Activated naive CD8-positive, alpha-beta T cell (primary cell): ENCODE results near the gene S100A2.
A peak's percentile ranks its signal among the peaks of the same experiment; 100 is the strongest.

Source experiments
- H3K27ac Mint-ChIP-seq: one replicate; pipeline ENCODE4 v1.8.0; 2021; ENCODE audit warnings: mixed read lengths
- H3K27me3 Mint-ChIP-seq: one replicate; pipeline ENCODE4 v1.8.0; 2021; ENCODE audit warnings: mixed read lengths
- H3K36me3 Mint-ChIP-seq: one replicate; pipeline ENCODE4 v1.8.0; 2021; ENCODE audit warnings: mixed read lengths
- H3K4me1 Mint-ChIP-seq: one replicate; pipeline ENCODE4 v1.8.0; 2021; ENCODE audit warnings: low read depth, mixed read lengths
- H3K4me3 Mint-ChIP-seq: one replicate; pipeline ENCODE4 v1.8.0; 2021; ENCODE audit warnings: mild to moderate bottlenecking, mixed read lengths
- H3K9me3 Mint-ChIP-seq: one replicate; pipeline ENCODE4 v1.8.0; 2021; ENCODE audit warnings: low read depth, mixed read lengths

The S100A2 gene

GRCh38 chr1:153565529-153566374, at the start of gene S100A2:
Gene S100A2 (minus strand): TSS chr1:153565844. CDS start chr1:153563877, 1,967 bp downstream.
- peak within 1 kb of the TSS; percentile 99 for H3K27ac Mint-ChIP-seq
- H3K4me1 Mint-ChIP-seq, result peaks cover 30% of the 10 kb centered on the region
- H3K4me3 Mint-ChIP-seq, result peak within 1 kb of the TSS; percentile 78
- H3K9me3 Mint-ChIP-seq, result no peaks in the 10 kb centered on the region
- H3K27me3 Mint-ChIP-seq, result no peaks in the 10 kb centered on the region
- H3K36me3 Mint-ChIP-seq, result no peaks in the 10 kb centered on the region

- Mint-ChIP-seq H3K27me3 (no peaks in the 10 kb centered on the region), H3K9me3 (no peaks in the 10 kb centered on the region), H3K4me3 (no peak overlapping the region), H3K36me3 (no peaks in the 10 kb centered on the region), H3K27ac (no peak overlapping the region), H3K4me1 (no peaks in the 10 kb centered on the region)
Measured at GRCh38 chr1:153615406-153615805, 49.8 kb upstream of the S100A2 start.

- H3K27ac Mint-ChIP-seq, result no peak overlapping the region
- H3K9me3 Mint-ChIP-seq, result no peaks in the 10 kb centered on the region
- H3K4me1 Mint-ChIP-seq, result no peaks in the 10 kb centered on the region
- H3K4me3 Mint-ChIP-seq, result no peak overlapping the region
- H3K36me3 Mint-ChIP-seq, result no peaks in the 10 kb centered on the region
- H3K27me3 Mint-ChIP-seq, result no peaks in the 10 kb centered on the region
Measured at GRCh38 chr1:153614906-153615305, 49.3 kb upstream of the S100A2 start.

- H3K27ac Mint-ChIP-seq, result no peak overlapping the region
- H3K4me3 Mint-ChIP-seq, result no peak overlapping the region
- no peaks in the 10 kb centered on the region for H3K36me3 Mint-ChIP-seq
Measured at GRCh38 chr1:153614189-153614900, 48.7 kb upstream of the S100A2 start.

GRCh38 chr1:153613406-153613805, 47.8 kb upstream of the S100A2 start:
- Mint-ChIP-seq H3K4me3 (no peak overlapping the region), H3K27ac (no peak overlapping the region), H3K36me3 (no peaks in the 10 kb centered on the region), H3K4me1 (no peaks in the 10 kb centered on the region), H3K27me3 (no peaks in the 10 kb centered on the region), H3K9me3 (no peaks in the 10 kb centered on the region)

More at GRCh38 chr1:153614189-153614900, 48.7 kb upstream of the S100A2 start:
- H3K27me3 Mint-ChIP-seq, result no peaks in the 10 kb centered on the region
- no peaks in the 10 kb centered on the region for H3K4me1 Mint-ChIP-seq
- H3K9me3 Mint-ChIP-seq, result no peaks in the 10 kb centered on the region

- no peaks in the 10 kb centered on the region for H3K36me3 Mint-ChIP-seq
- H3K4me1 Mint-ChIP-seq, result no peaks in the 10 kb centered on the region
- no peak within 1 kb of the TSS for H3K27ac Mint-ChIP-seq
- no peaks in the 10 kb centered on the region for H3K9me3 Mint-ChIP-seq
- H3K27me3 Mint-ChIP-seq, result no peaks in the 10 kb centered on the region
- no peak within 1 kb of the TSS for H3K4me3 Mint-ChIP-seq
Measured at GRCh38 chr1:153612755-153613331, 47.2 kb upstream of the S100A2 start, which contains the start of gene S100A16. Gene S100A16 (minus strand): TSS chr1:153613137. CDS start chr1:153608151, 4,986 bp downstream.

GRCh38 chr1:153612111-153612754, 46.6 kb upstream of the S100A2 start:
- no peaks in the 10 kb centered on the region for H3K9me3 Mint-ChIP-seq
- H3K27ac Mint-ChIP-seq, result no peak overlapping the region
- H3K36me3 Mint-ChIP-seq, result no peaks in the 10 kb centered on the region
- H3K4me1 Mint-ChIP-seq, result no peaks in the 10 kb centered on the region
- H3K4me3 Mint-ChIP-seq, result no peak overlapping the region
- H3K27me3 Mint-ChIP-seq, result no peaks in the 10 kb centered on the region

- Mint-ChIP-seq H3K4me3 (no peak overlapping the region), H3K4me1 (no peaks in the 10 kb centered on the region), H3K9me3 (no peaks in the 10 kb centered on the region), H3K27ac (no peak overlapping the region), H3K36me3 (no peaks in the 10 kb centered on the region), H3K27me3 (no peaks in the 10 kb centered on the region)
Measured at GRCh38 chr1:153611356-153611755, 45.7 kb upstream of the S100A2 start.

- no peaks in the 10 kb centered on the region for H3K36me3 Mint-ChIP-seq
- no peak overlapping the region for H3K4me3 Mint-ChIP-seq
- no peaks in the 10 kb centered on the region for H3K4me1 Mint-ChIP-seq
- H3K27ac Mint-ChIP-seq, result no peak overlapping the region
- no peaks in the 10 kb centered on the region for H3K9me3 Mint-ChIP-seq
- no peaks in the 10 kb centered on the region for H3K27me3 Mint-ChIP-seq
Measured at GRCh38 chr1:153610811-153611301, 45.2 kb upstream of the S100A2 start.

GRCh38 chr1:153610334-153610733, 44.7 kb upstream of the S100A2 start:
- Mint-ChIP-seq H3K36me3 (no peaks in the 10 kb centered on the region), H3K4me1 (no peaks in the 10 kb centered on the region), H3K9me3 (no peaks in the 10 kb centered on the region), H3K4me3 (no peak overlapping the region), H3K27me3 (no peaks in the 10 kb centered on the region), H3K27ac (no peak overlapping the region)

GRCh38 chr1:153609585-153609907, 43.9 kb upstream of the S100A2 start:
- no peak overlapping the region for H3K4me3 Mint-ChIP-seq
- H3K9me3 Mint-ChIP-seq, result no peaks in the 10 kb centered on the region
- H3K27ac Mint-ChIP-seq, result no peak overlapping the region
- no peaks in the 10 kb centered on the region for H3K27me3 Mint-ChIP-seq
- H3K4me1 Mint-ChIP-seq, result no peaks in the 10 kb centered on the region
- no peaks in the 10 kb centered on the region for H3K36me3 Mint-ChIP-seq

GRCh38 chr1:153608742-153609584, 43.3 kb upstream of the S100A2 start:
- Mint-ChIP-seq H3K27ac (no peak overlapping the region), H3K27me3 (no peaks in the 10 kb centered on the region)

GRCh38 chr1:153608089-153608682, 42.5 kb upstream of the S100A2 start:
- H3K4me3 Mint-ChIP-seq, result no peak overlapping the region
- no peaks in the 10 kb centered on the region for H3K27me3 Mint-ChIP-seq
- H3K27ac Mint-ChIP-seq, result no peak overlapping the region
- no peaks in the 10 kb centered on the region for H3K4me1 Mint-ChIP-seq
- no peaks in the 10 kb centered on the region for H3K36me3 Mint-ChIP-seq
- no peaks in the 10 kb centered on the region for H3K9me3 Mint-ChIP-seq

More at GRCh38 chr1:153608742-153609584, 43.3 kb upstream of the S100A2 start:
- no peak overlapping the region for H3K4me3 Mint-ChIP-seq
- no peaks in the 10 kb centered on the region for H3K9me3 Mint-ChIP-seq
- no peaks in the 10 kb centered on the region for H3K36me3 Mint-ChIP-seq
- H3K4me1 Mint-ChIP-seq, result no peaks in the 10 kb centered on the region

GRCh38 chr1:153607381-153607780, 41.7 kb upstream of the S100A2 start:
- Mint-ChIP-seq H3K36me3 (no peaks in the 10 kb centered on the region), H3K4me3 (no peak overlapping the region), H3K27ac (no peak overlapping the region), H3K4me1 (peaks cover 3% of the 10 kb centered on the region), H3K27me3 (no peaks in the 10 kb centered on the region), H3K9me3 (no peaks in the 10 kb centered on the region)
